GM12878 (cell line): ENCODE measurements around the gene GLA. TPM values are rescaled to one million over a fixed set of nuclear protein-coding genes. Genes with fewer than 3 reads are reported as not detected.

ENCODE experiments used
- ATAC-seq: fragments of 200-7000 bp; cut with Tn5 transposase; 3 replicates; pipeline ENCODE4 v1.9.1; 2020; ENCODE audit warnings: mild to moderate bottlenecking, moderate library complexity
- BruUV-seq: library from RNA; stranded (reverse); fragments of 400-500 nt; replicated peaks from 2 replicates; lab custom pipeline; 2021; lab: Mats Ljungman, UMichigan
- CTCF ChIA-PET: fragments of 300-600 bp; sonication (Branson Sonifier 250); formaldehyde crosslinking; extraction: SDS; loops from one replicate; lab custom pipeline; 2021; ENCODE audit warnings: inconsistent platforms; lab: Yijun Ruan, JAX
- POLR2A ChIA-PET: fragments of 350-600 bp; formaldehyde crosslinking; extraction: SDS; loops from one replicate; lab custom pipeline; 2021; ENCODE audit warnings: inconsistent platforms; lab: Charles Lee
- RAD21 ChIA-PET: fragments of 300-600 bp; sonication (Branson Sonifier 250); formaldehyde crosslinking; loops from one replicate; lab custom pipeline; 2023; ENCODE audit warnings: antibody characterized with exemption; ENCODE audit not compliant: unreplicated experiment; lab: Charles Lee
- SMC1A ChIA-PET: fragments of 300-600 bp; sonication (Branson Sonifier 250); formaldehyde crosslinking; loops from one replicate; lab custom pipeline; 2023; ENCODE audit not compliant: unreplicated experiment, uncharacterized antibody; lab: Charles Lee
- DNase-seq: peaks from one replicate; pipeline ENCODE4 v3.0.0-alpha.2; 2011; ENCODE audit warnings: low read depth, low spot score
- FAIRE-seq: peaks from 3 replicates; lab custom pipeline; 2011; peaks lifted over from hg19 to GRCh38; lab: Jason Lieb, UNC
- H2AFZ ChIP-seq: 2 replicates; pipeline ENCODE4 v1.6.0; 2011; ENCODE audit warnings: low read depth, low read length, control low read depth; ENCODE audit not compliant: control insufficient read depth
- H3K27ac ChIP-seq: 2 replicates; pipeline ENCODE4 v1.5.1; 2011; ENCODE audit warnings: control low read depth; ENCODE audit not compliant: control insufficient read depth, insufficient read depth
- H3K27me3 ChIP-seq, 2 experiments: replicated peaks in 1 of 2; 2 replicates each; pipeline versions ENCODE4 v1.6.0 to v1.6.1; 2011; ENCODE audit warnings: low read length in 1 of 2; ENCODE audit not compliant: control insufficient read depth in 2 of 2, insufficient read depth in 2 of 2
- H3K36me3 ChIP-seq, 2 experiments: 2 replicates each; pipeline ENCODE4 v1.5.1; 2011; ENCODE audit warnings: low read length in 1 of 2; ENCODE audit not compliant: control insufficient read depth in 2 of 2, insufficient read depth in 2 of 2
- H3K4me1 ChIP-seq: 2 replicates; pipeline ENCODE4 v1.6.1; 2011; ENCODE audit warnings: mild to moderate bottlenecking, low read length, moderate library complexity, mixed read lengths; ENCODE audit not compliant: control insufficient read depth, insufficient read depth
- H3K4me2 ChIP-seq: 2 replicates; pipeline ENCODE4 v1.6.0; 2011; ENCODE audit warnings: control low read depth; ENCODE audit not compliant: control insufficient read depth, insufficient read depth
- H3K4me3 ChIP-seq: fragments of 200-600 bp; sonication (generic); 2 replicates; pipeline ENCODE4 v1.5.1; 2016
- H3K79me2 ChIP-seq: 2 replicates; pipeline ENCODE4 v1.6.0; 2011; ENCODE audit warnings: low read length; ENCODE audit not compliant: control insufficient read depth, insufficient read depth
- H3K9ac ChIP-seq: 2 replicates; pipeline ENCODE4 v1.8.0; 2011; ENCODE audit warnings: low read length, control low read depth, mixed read lengths; ENCODE audit not compliant: control insufficient read depth, insufficient read depth
- H3K9me3 ChIP-seq: replicated peaks from 3 replicates; pipeline ENCODE4 v1.5.1; 2011; ENCODE audit warnings: mild to moderate bottlenecking, low read length; ENCODE audit not compliant: control insufficient read depth, insufficient read depth
- H4K20me1 ChIP-seq: 2 replicates; pipeline ENCODE4 v1.6.0; 2011; ENCODE audit not compliant: control insufficient read depth, insufficient read depth
- BCLAF1 ChIP-seq: fragments of 450-650 bp; IDR thresholded peaks from 2 replicates; pipeline ENCODE4 v1.6.1; 2017; ENCODE audit warnings: antibody characterized with exemption, mild to moderate bottlenecking, moderate library complexity
- CEBPZ ChIP-seq: fragments of 150-350 bp; IDR thresholded peaks from 2 replicates; pipeline ENCODE4 v1.6.1; 2016; ENCODE audit warnings: low read depth, low read length
- DPF2 ChIP-seq: fragments of 450-650 bp; IDR thresholded peaks from 2 replicates; pipeline ENCODE4 v1.6.1; 2017; ENCODE audit warnings: mild to moderate bottlenecking
- FOXM1 ChIP-seq: IDR thresholded peaks from 2 replicates; pipeline ENCODE4 v1.6.1; 2012; ENCODE audit warnings: low read depth, mild to moderate bottlenecking, inconsistent platforms, low read length, moderate library complexity
- HDGF ChIP-seq: fragments of 450-650 bp; IDR thresholded peaks from 2 replicates; pipeline ENCODE4 v1.6.1; 2016; ENCODE audit warnings: antibody characterized with exemption
- RELA ChIP-seq: fragments of 450-650 bp; IDR thresholded peaks from 2 replicates; pipeline ENCODE4 v1.8.0; 2014; ENCODE audit warnings: borderline replicate concordance; ENCODE audit not compliant: partially characterized antibody
- ZNF592 ChIP-seq: fragments of 450-650 bp; IDR thresholded peaks from 2 replicates; pipeline ENCODE4 v1.6.1; 2017; ENCODE audit warnings: mild to moderate bottlenecking, moderate library complexity
- WGBS: methylation state at CpG from one replicate; pipeline ENCODE4 v1.1.6; 2016; ENCODE audit warnings: low lambda C conversion rate; ENCODE audit not compliant: insufficient replicate concordance, insufficient coverage; ENCODE audit errors: missing lambda C conversion rate; 5-methylcytosine and 5-hydroxymethylcytosine counted together
- in situ Hi-C: fragments of 300-500 bp; cut with MboI; formaldehyde crosslinking; loops from 9 replicates; pipeline ENCODE4 v1.14.3; 2018; ENCODE audit warnings: mixed read lengths
- intact Hi-C: fragments of 100-400 bp; cut with micrococcal nuclease; formaldehyde crosslinking; loops from one replicate; pipeline ENCODE4 v1.14.2; 2022; ENCODE audit not compliant: unreplicated experiment
- polyA plus RNA-seq, 11 experiments: library from polyadenylated mRNA; depleted of rRNA in 4 of 11; unstranded in 6 of 11; stranded (reverse) in 5 of 11; fragments of >200 nt; fragmentation: Nextera tagmentation in 4 of 11; fragmentation: Illumina TruSeq in 1 of 11; extraction: Ambion mirVana in 4 of 11; extraction: Trizol in 1 of 11; gene quantifications; 1 replicate in 1 of 11; 2 replicates in 10 of 11; pipeline versions ENCODE4 v1.2.1 to v1.2.3, GENCODE V29; 2011 to 2016; ENCODE audit warnings: inconsistent platforms in 2 of 11, missing spikeins in 2 of 11, low read depth in 1 of 11
- total RNA-seq, 4 experiments: library from RNA; depleted of rRNA in 3 of 4; stranded (reverse); fragments of >200 nt in 3 of 4; fragmentation: Illumina TruSeq in 1 of 4; extraction: Trizol in 1 of 4; gene quantifications; 2 replicates each; pipeline versions ENCODE4 v1.2.1 to v1.2.3, GENCODE V29; 2013 to 2021

The GLA gene
- total and polyA plus RNA-seq, 10 of the 15 experiments (the other 5 are each of a cell fraction or from before 2014, with no cell fraction given), result 23.8 to 66.4 (median 29.1) TPM

DNA sequence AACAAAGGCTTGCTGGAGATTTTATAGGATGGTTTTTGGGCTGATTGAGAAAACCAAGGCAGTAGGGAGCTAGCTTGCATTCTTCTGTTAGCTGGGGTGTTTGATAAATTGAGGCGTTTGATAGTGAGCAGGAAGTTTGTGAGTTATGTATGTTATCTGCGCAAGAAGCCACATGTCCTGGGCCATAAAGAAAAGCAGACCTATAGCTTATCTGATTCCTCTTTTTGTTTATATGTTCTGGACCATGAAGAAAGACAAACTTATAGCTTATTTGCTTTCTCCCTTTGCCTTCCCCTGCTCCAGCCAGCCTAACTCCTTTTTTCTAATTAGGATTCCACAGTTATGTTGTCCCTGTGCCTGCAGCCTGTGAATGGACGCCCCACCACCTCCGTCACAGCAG lies 9.5 kb upstream of the GLA start (continued):
- TF ChIP-seq CEBPZ (no peak), BCLAF1 (no peak), HDGF (no peak)
- TF ChIP-seq, all 136 proteins: peak for 0

GRCh38 chrX:101416691-101417090 lies 9.0 kb upstream of the GLA start:
- Histone ChIP-seq H3K4me2 (no peak overlapping the region), H3K27me3 (no peaks in the 10 kb centered on the region), H3K9me3 (no peaks in the 10 kb centered on the region), H3K4me3 (no peak overlapping the region), H2AFZ (no peak overlapping the region), H3K79me2 (peaks cover 10% of the 10 kb centered on the region), H3K36me3 (peaks cover 0 to 4% of the 10 kb centered on the region in 2 experiments; a peak in 1 of 4 replicates), H3K27ac (no peak overlapping the region), H3K9ac (no peak overlapping the region), H4K20me1 (no peaks in the 10 kb centered on the region), H3K4me1 (peaks cover 20% of the 10 kb centered on the region)
- CTCF ChIA-PET, result interaction anchor here (0.7 to 5.4 kb wide), 8 partner anchors 12 to 387 kb away, joined by 4 to 39 read pairs (median 6); no protein-coding TSS in a partner anchor
- RAD21 ChIA-PET, result interaction anchor here (1.2 to 2.4 kb wide), 3 partner anchors 178 to 380 kb away, joined by 4 to 18 read pairs (median 5); no protein-coding TSS in a partner anchor
- WGBS, result 77% methylated on average over 7 of the region's 7 CpGs
- ATAC-seq, result no peak
- FAIRE-seq, result no peak
- no TSS peak for BruUV-seq
- no peak for DNase-seq
- intact Hi-C loops, result loop anchor here (5.0 kb wide), 2 partner anchors 181 to 201 kb away; partner anchors contain the start of gene ARMCX6
- POLR2A ChIA-PET, result interaction anchor here (1.2 kb wide), 1 partner anchor 26 kb away, joined by 3 read pairs; the partner anchor contains the start of gene RPL36A
- in situ Hi-C loops, result loop anchor here (5.0 kb wide), 2 partner anchors 176 to 381 kb away; no protein-coding TSS in a partner anchor
- SMC1A ChIA-PET, result interaction anchor here (0.9 to 2.1 kb wide), 7 partner anchors 10 to 382 kb away, joined by 3 to 5 read pairs (median 4); no protein-coding TSS in a partner anchor
- TF ChIP-seq RELA (no peak), DPF2 (no peak), FOXM1 (no peak), BCLAF1 (no peak), ZNF592 (no peak)
